PC-3 (cell line): ENCODE data around the gene ADAMTSL2. TPM values are rescaled to one million over a fixed set of nuclear protein-coding genes. Genes with fewer than 3 reads are reported as not detected.

ENCODE experiments used
- ATAC-seq: fragments of 200-7000 bp; cut with Tn5 transposase; 2 replicates; pipeline ENCODE4 v1.9.1; 2020; ENCODE audit warnings: mild to moderate bottlenecking, moderate library complexity
- BruUV-seq: library from RNA; stranded (reverse); fragments of 400-500 nt; replicated peaks from 2 replicates; lab custom pipeline; 2021; lab: Mats Ljungman, UMichigan
- CTCF ChIA-PET: fragments of 300-600 bp; sonication (Branson Sonifier 250); formaldehyde crosslinking; loops from one replicate; lab custom pipeline; 2022; ENCODE audit warnings: antibody characterized with exemption; lab: Charles Lee
- POLR2A ChIA-PET: fragments of 300-600 bp; sonication (Branson Sonifier 250); formaldehyde crosslinking; loops from one replicate; lab custom pipeline; 2022; ENCODE audit warnings: antibody characterized with exemption; ENCODE audit not compliant: unreplicated experiment; lab: Charles Lee
- DNase-seq: peaks from one replicate; pipeline ENCODE4 v3.0.0-alpha.2; 2015
- H2AFZ ChIP-seq: fragments of 300-600 bp; sonication (generic); 2 replicates; pipeline ENCODE4 v1.6.0; 2016; ENCODE audit warnings: antibody characterized with exemption, low read length
- H3F3A ChIP-seq: fragments of 300-600 bp; sonication (generic); one replicate; pipeline ENCODE4 v1.6.0; 2017; ENCODE audit warnings: antibody characterized with exemption, low read length, control low read depth, mild to moderate bottlenecking; ENCODE audit not compliant: unreplicated experiment
- H3K27ac ChIP-seq: fragments of 300-600 bp; sonication (generic); 2 replicates; pipeline ENCODE4 v1.5.1; 2016; ENCODE audit warnings: mild to moderate bottlenecking, low read length
- H3K27me3 ChIP-seq: fragments of 300-600 bp; sonication (generic); 2 replicates; pipeline ENCODE4 v1.6.1; 2016; ENCODE audit warnings: low read length, mixed read lengths
- H3K36me3 ChIP-seq: fragments of 300-600 bp; sonication (generic); 2 replicates; pipeline ENCODE4 v1.6.1; 2016; ENCODE audit warnings: low read depth, mixed run types, low read length, mixed read lengths
- H3K4me1 ChIP-seq: fragments of 300-600 bp; sonication (generic); 2 replicates; pipeline ENCODE4 v1.5.1; 2016; ENCODE audit warnings: low read length; ENCODE audit not compliant: insufficient read depth
- H3K4me2 ChIP-seq: fragments of 300-600 bp; sonication (generic); 2 replicates; pipeline ENCODE4 v1.6.0; 2016; ENCODE audit warnings: low read length
- H3K4me3 ChIP-seq: fragments of 300-600 bp; sonication (generic); 2 replicates; pipeline ENCODE4 v1.5.1; 2016; ENCODE audit warnings: mild to moderate bottlenecking, low read length, mixed read lengths
- H3K79me2 ChIP-seq: fragments of 300-600 bp; sonication (generic); 2 replicates; pipeline ENCODE4 v1.6.1; 2017; ENCODE audit warnings: low read length, mixed read lengths
- H3K9ac ChIP-seq: fragments of 300-600 bp; sonication (generic); 2 replicates; pipeline ENCODE4 v1.6.0; 2016; ENCODE audit warnings: mild to moderate bottlenecking, low read length
- H3K9me2 ChIP-seq: fragments of 300-600 bp; sonication (generic); replicated peaks from 2 replicates; pipeline ENCODE4 v1.6.1; 2016; ENCODE audit warnings: mixed run types, low read length, mixed read lengths
- H3K9me3 ChIP-seq: fragments of 300-600 bp; sonication (generic); 2 replicates; pipeline ENCODE4 v1.6.1; 2016; ENCODE audit warnings: low read length, mixed read lengths
- H4K20me1 ChIP-seq: fragments of 300-600 bp; sonication (generic); 2 replicates; pipeline ENCODE4 v1.6.1; 2016; ENCODE audit warnings: low read length, mixed read lengths
- EZH2 ChIP-seq: fragments of 300-600 bp; sonication (generic); IDR thresholded peaks from one replicate; pipeline ENCODE4 v1.6.1; 2017; ENCODE audit warnings: antibody characterized with exemption, mild to moderate bottlenecking, low read length; ENCODE audit not compliant: unreplicated experiment
- EZH2phosphoT487 ChIP-seq: fragments of 300-600 bp; sonication (generic); IDR thresholded peaks from 2 replicates; pipeline ENCODE4 v1.6.1; 2018; ENCODE audit warnings: mild to moderate bottlenecking, antibody characterized with exemption, low read length, borderline replicate concordance
- intact Hi-C: fragments of 100-400 bp; cut with micrococcal nuclease; formaldehyde crosslinking; loops from 2 replicates; pipeline ENCODE4 v1.9.0; 2023
- total RNA-seq: library from RNA; depleted of rRNA; stranded (reverse); fragments of >200 nt; gene quantifications from 2 replicates; pipeline ENCODE4 v1.2.3, GENCODE V29; 2014
- TF ChIP-seq, protein P1 (sequence below): fragments of 300-600 bp; sonication (generic); conservative IDR thresholded peaks from 2 replicates; pipeline ENCODE4 v1.5.1; 2017; ENCODE audit warnings: antibody characterized with exemption, low read depth, mild to moderate bottlenecking, low read length

ADAMTSL2 gene
- total RNA-seq, 1 experiment from 2014 or later: not detected

DNA sequence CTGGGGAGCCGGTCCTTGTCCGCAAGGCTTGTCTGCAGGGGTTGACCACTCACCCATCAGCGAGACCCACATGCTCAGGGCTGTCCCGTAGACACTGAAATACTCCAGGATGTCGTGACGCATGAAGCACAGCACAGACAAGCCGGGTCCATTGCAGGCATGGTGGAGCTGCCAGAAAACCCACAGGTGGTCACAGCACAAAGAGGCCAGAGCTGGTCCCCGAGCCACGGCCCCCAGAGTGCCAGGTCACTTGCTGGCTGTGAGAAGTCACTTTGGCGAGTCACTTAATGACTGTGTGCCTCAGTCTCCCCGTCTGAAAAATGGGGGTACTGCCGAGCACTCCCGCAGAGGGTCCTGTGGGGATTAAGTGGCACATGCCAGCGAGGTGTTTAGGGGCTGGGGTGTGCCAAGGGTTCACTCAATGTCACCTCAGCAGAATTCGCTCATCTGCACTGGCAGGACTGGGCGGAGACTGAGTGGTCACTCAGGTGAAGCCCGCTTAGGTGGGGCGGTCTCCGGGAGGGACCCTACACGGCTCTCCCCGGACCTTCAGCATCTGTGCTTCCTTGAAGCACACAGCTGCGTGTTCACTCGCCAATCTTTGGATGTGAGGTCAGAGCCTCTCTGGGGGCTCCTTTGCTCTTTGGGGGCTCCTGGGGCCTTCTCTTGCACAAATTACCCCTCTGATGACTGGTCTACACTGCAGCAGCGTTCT, 14.2 kb upstream of the ADAMTSL2 start:
- ChIA-PET CTCF (no interaction called here), POLR2A (no interaction called here)
- BruUV-seq: no TSS peak
- Histone ChIP-seq H3K36me3 (no peaks in the 10 kb centered on the region), H3K9me3 (no peaks in the 10 kb centered on the region), H3K9me2 (no peaks in the 10 kb centered on the region), H4K20me1 (no peaks in the 10 kb centered on the region), H3K4me1 (no peaks in the 10 kb centered on the region), H3K4me2 (no peak overlapping the region), H3K9ac (no peak overlapping the region), H3K4me3 (no peak overlapping the region), H3K27ac (no peak overlapping the region), H3K27me3 (no peaks in the 10 kb centered on the region), H3K79me2 (no peaks in the 10 kb centered on the region), H2AFZ (no peak overlapping the region), H3F3A (no peaks in the 10 kb centered on the region)
- intact Hi-C loops: no loop called here
- TF ChIP-seq EZH2phosphoT487: no peak
- no peak for TF ChIP-seq EZH2
- TF ChIP-seq, protein P1, sequence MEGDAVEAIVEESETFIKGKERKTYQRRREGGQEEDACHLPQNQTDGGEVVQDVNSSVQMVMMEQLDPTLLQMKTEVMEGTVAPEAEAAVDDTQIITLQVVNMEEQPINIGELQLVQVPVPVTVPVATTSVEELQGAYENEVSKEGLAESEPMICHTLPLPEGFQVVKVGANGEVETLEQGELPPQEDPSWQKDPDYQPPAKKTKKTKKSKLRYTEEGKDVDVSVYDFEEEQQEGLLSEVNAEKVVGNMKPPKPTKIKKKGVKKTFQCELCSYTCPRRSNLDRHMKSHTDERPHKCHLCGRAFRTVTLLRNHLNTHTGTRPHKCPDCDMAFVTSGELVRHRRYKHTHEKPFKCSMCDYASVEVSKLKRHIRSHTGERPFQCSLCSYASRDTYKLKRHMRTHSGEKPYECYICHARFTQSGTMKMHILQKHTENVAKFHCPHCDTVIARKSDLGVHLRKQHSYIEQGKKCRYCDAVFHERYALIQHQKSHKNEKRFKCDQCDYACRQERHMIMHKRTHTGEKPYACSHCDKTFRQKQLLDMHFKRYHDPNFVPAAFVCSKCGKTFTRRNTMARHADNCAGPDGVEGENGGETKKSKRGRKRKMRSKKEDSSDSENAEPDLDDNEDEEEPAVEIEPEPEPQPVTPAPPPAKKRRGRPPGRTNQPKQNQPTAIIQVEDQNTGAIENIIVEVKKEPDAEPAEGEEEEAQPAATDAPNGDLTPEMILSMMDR: no peak
- DNase-seq (no peak), ATAC-seq (no peak)

DNA sequence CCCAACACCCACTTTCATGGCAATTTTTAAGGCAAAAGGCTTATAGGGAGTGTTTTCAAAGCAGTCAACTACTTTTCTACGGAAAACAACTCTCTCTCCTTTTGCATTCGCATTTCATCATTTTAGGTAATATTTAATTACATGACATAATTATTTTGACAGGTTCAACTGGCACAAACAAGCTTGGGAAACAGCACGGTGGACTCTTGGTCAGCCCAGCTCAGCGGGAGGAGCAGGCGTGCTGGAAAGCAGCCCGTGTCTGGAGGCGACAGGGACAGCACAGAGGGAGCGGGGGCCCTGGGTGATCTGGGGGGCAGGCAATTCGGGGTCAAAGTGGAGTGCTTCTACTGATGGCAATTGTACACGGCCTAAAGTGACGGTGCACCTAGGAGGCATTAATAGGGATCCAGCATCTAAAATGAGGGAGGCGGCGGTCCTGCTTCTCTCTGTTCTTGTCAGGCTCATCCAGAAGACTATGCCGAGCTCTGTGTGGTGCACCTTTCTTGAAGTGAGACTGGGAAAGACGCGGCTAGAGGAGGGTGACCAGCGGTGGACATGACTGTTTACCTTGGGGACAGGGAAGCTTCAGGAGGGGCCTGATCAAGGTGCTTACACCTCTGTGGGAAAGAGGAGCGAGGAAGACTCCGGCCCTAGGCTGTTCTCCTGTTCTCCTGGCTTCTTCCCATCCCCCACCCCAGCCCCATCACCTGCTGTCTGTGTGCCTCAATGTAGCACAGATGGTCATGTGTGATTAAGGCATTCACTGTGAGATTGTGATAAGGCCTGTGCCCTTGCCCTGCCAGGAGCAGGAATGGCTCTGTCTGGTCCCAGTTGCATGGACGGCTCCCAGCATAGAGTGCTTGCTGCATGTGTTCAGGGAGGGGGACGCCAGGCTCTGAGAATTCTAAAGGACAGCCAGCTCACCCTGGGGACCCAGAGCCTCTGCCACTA, 13.1 kb upstream of the ADAMTSL2 start:
- Histone ChIP-seq H3K4me1 (no peaks in the 10 kb centered on the region), H3F3A (no peaks in the 10 kb centered on the region), H3K4me2 (no peak overlapping the region), H3K27ac (no peak overlapping the region), H3K79me2 (no peaks in the 10 kb centered on the region), H3K36me3 (no peaks in the 10 kb centered on the region), H3K9ac (no peak overlapping the region), H3K4me3 (no peak overlapping the region), H3K9me3 (no peaks in the 10 kb centered on the region), H3K9me2 (no peaks in the 10 kb centered on the region), H3K27me3 (no peaks in the 10 kb centered on the region), H4K20me1 (no peaks in the 10 kb centered on the region), H2AFZ (no peak overlapping the region)
- no TSS peak for BruUV-seq
- ChIA-PET CTCF (no interaction called here), POLR2A (no interaction called here)
- no peak for DNase-seq
- TF ChIP-seq EZH2 (no peak), EZH2phosphoT487 (no peak)
- TF ChIP-seq, protein P1: no peak
- intact Hi-C loops: no loop called here
- no peak for ATAC-seq
